HCT116 (cell line): Measurements from ENCODE around the gene MUSK. TPM values are rescaled to one million over a fixed set of nuclear protein-coding genes. Genes with fewer than 3 reads are reported as not detected.

ENCODE experiments used
- ATAC-seq: fragments of 200-7000 bp; cut with Tn5 transposase; 2 replicates; pipeline ENCODE4 v1.9.1; 2020; ENCODE audit warnings: mild to moderate bottlenecking, moderate library complexity
- BruUV-seq: library from RNA; stranded (reverse); fragments of 400-500 nt; replicated peaks from 2 replicates; lab custom pipeline; 2021; lab: Mats Ljungman, UMichigan
- CTCF ChIA-PET: fragments of 300-600 bp; sonication (Branson Sonifier 250); formaldehyde crosslinking; loops from one replicate; lab custom pipeline; 2021; ENCODE audit warnings: antibody characterized with exemption; lab: Charles Lee
- POLR2A ChIA-PET: fragments of 300-600, 350-600 bp; sonication (Branson Sonifier 250); formaldehyde crosslinking; loops from one replicate; lab custom pipeline; 2021; ENCODE audit warnings: antibody characterized with exemption; lab: Charles Lee
- RAD21 ChIA-PET, 2 experiments: fragments of 300-600 bp; sonication (Branson Sonifier 250); formaldehyde crosslinking; loops; one replicate each; lab custom pipeline; 2023; ENCODE audit warnings: low total read pairs in 2 of 2; ENCODE audit not compliant: uncharacterized antibody in 2 of 2, unreplicated experiment in 2 of 2, low non-redundant PET in 1 of 2; lab: Charles Lee
- DNase-seq: peaks from one replicate; pipeline ENCODE4 v3.0.0-alpha.2; 2010; ENCODE audit warnings: low read depth, low spot score
- H2AFZ ChIP-seq: fragments of 200-600 bp; shearing (Covaris generic), sonication (generic); 2 replicates; pipeline ENCODE4 v1.6.1; 2017; ENCODE audit warnings: low read depth, mixed run types, mixed read lengths, antibody characterized with exemption, low read length; ENCODE audit not compliant: poor library complexity, severe bottlenecking
- H3K27ac ChIP-seq: 2 replicates; pipeline ENCODE4 v1.5.1; 2012; ENCODE audit warnings: low read depth, low read length
- H3K27me3 ChIP-seq: fragments of 200-600 bp; sonication (generic); 2 replicates; pipeline ENCODE4 v1.6.1; 2016; ENCODE audit warnings: mixed run types, low read length, mixed read lengths; ENCODE audit not compliant: insufficient read depth
- H3K36me3 ChIP-seq, 2 experiments: fragments of 200-500 bp in 1 of 2; fragments of 200-600 bp in 1 of 2; sonication (Bioruptor generic) in 1 of 2; sonication (generic) in 1 of 2; 2 replicates each; pipeline versions ENCODE4 v1.5.1 to v1.6.1; 2014 to 2016; ENCODE audit warnings: low read length in 2 of 2, inconsistent platforms in 1 of 2, mixed read lengths in 1 of 2, mixed run types in 1 of 2; ENCODE audit not compliant: insufficient read depth in 2 of 2, control insufficient read depth in 1 of 2
- H3K4me1 ChIP-seq, 2 experiments: fragments of 200-600 bp in 1 of 2; sonication (generic) in 1 of 2; 2 replicates each; pipeline versions ENCODE4 v1.5.1 to v1.6.1; 2012 to 2017; ENCODE audit warnings: low read length in 2 of 2, inconsistent platforms in 1 of 2, mild to moderate bottlenecking in 1 of 2, mixed read lengths in 1 of 2, mixed run types in 1 of 2, moderate library complexity in 1 of 2; ENCODE audit not compliant: insufficient read depth in 2 of 2, control insufficient read depth in 1 of 2
- H3K4me2 ChIP-seq: fragments of 200-600 bp; sonication (generic); 2 replicates; pipeline ENCODE4 v1.6.1; 2017; ENCODE audit warnings: mixed run types, low read length, mixed read lengths
- H3K4me3 ChIP-seq, 2 experiments: fragments of 200-600 bp in 1 of 2; sonication (generic) in 1 of 2; replicated peaks in 1 of 2; 2 replicates each; pipeline ENCODE4 v1.5.1; 2011 to 2016; ENCODE audit warnings: low read length in 2 of 2, control low read depth in 1 of 2, low read depth in 1 of 2, mild to moderate bottlenecking in 1 of 2, mixed read lengths in 1 of 2, mixed run types in 1 of 2
- H3K79me2 ChIP-seq: fragments of 200-600 bp; sonication (generic); 2 replicates; pipeline ENCODE4 v1.6.1; 2017; ENCODE audit warnings: mild to moderate bottlenecking, mixed run types, low read length, moderate library complexity, mixed read lengths; ENCODE audit not compliant: insufficient read depth
- H3K9ac ChIP-seq: fragments of 200-600 bp; sonication (generic); 2 replicates; pipeline ENCODE4 v1.6.1; 2016; ENCODE audit warnings: low read length, mixed read lengths
- H3K9me2 ChIP-seq: fragments of 200-600 bp; sonication (generic), shearing (Covaris generic); 2 replicates; pipeline ENCODE4 v1.6.1; 2017; ENCODE audit warnings: mixed run types, mild to moderate bottlenecking, moderate library complexity; ENCODE audit not compliant: insufficient read depth
- H3K9me3 ChIP-seq, 2 experiments: fragments of 200-500 bp in 1 of 2; fragments of 200-600 bp in 1 of 2; sonication (Bioruptor generic) in 1 of 2; sonication (generic) in 1 of 2; 2 replicates each; pipeline ENCODE4 v1.6.1; 2014 to 2017; ENCODE audit warnings: low read length in 2 of 2, mixed read lengths in 2 of 2, inconsistent platforms in 1 of 2, low read depth in 1 of 2, mild to moderate bottlenecking in 1 of 2, mixed run types in 1 of 2, moderate library complexity in 1 of 2; ENCODE audit not compliant: control insufficient read depth in 1 of 2, insufficient read depth in 1 of 2
- H4K20me1 ChIP-seq: fragments of 200-600 bp; sonication (generic), shearing (Covaris generic); 2 replicates; pipeline ENCODE4 v1.6.1; 2017; ENCODE audit warnings: mixed run types, mild to moderate bottlenecking, moderate library complexity; ENCODE audit not compliant: insufficient read depth
- ELF1 ChIP-seq: IDR thresholded peaks from 2 replicates; pipeline ENCODE4 v1.6.1; 2012; ENCODE audit warnings: low read depth, borderline replicate concordance
- EZH2phosphoT487 ChIP-seq: fragments of 200-600 bp; IDR thresholded peaks from 2 replicates; pipeline ENCODE4 v1.6.1; 2018; ENCODE audit warnings: antibody characterized with exemption, borderline replicate concordance
- FOSL1 ChIP-seq: IDR thresholded peaks from 2 replicates; pipeline ENCODE4 v1.6.1; 2012; ENCODE audit warnings: low read depth
- POLR2AphosphoS5 ChIP-seq: IDR thresholded peaks from 2 replicates; pipeline ENCODE4 v1.6.1; 2011; ENCODE audit warnings: mild to moderate bottlenecking, low read depth, low read length, moderate library complexity
- RAD21 ChIP-seq: IDR thresholded peaks from 2 replicates; pipeline ENCODE4 v1.6.1; 2012; ENCODE audit warnings: low read depth, mild to moderate bottlenecking
- SIN3A ChIP-seq: IDR thresholded peaks from 2 replicates; pipeline ENCODE4 v1.6.1; 2012; ENCODE audit warnings: low read depth
- TCF7L2 ChIP-seq: IDR thresholded peaks from 2 replicates; pipeline ENCODE4 v1.7.0; 2011; ENCODE audit warnings: borderline replicate concordance, inconsistent platforms; ENCODE audit not compliant: insufficient read depth, insufficient read length; ENCODE audit errors: extremely low read depth
- ZFX ChIP-seq: fragments of 450-650 bp; IDR thresholded peaks from 2 replicates; pipeline ENCODE4 v1.6.1; 2017
- intact Hi-C: fragments of 100-400 bp; cut with micrococcal nuclease; formaldehyde crosslinking; loops from 2 replicates; pipeline ENCODE4 v1.10.0; 2022
- total RNA-seq: library from RNA; stranded (reverse); gene quantifications from one replicate; pipeline ENCODE4 v1.2.1, GENCODE V29; 2021; ENCODE audit not compliant: unreplicated experiment
- TF ChIP-seq, protein P1 (sequence below), 3 experiments: fragments of 200-600 bp in 1 of 3; sonication (generic) in 1 of 3; IDR thresholded peaks in 2 of 3; conservative IDR thresholded peaks in 1 of 3; 2 replicates each; pipeline ENCODE4 v1.5.1; 2012 to 2017; ENCODE audit warnings: low read depth in 2 of 3, low read length in 2 of 3, antibody characterized with exemption in 1 of 3, borderline replicate concordance in 1 of 3, control low read depth in 1 of 3, mild to moderate bottlenecking in 1 of 3, mixed read lengths in 1 of 3, mixed run types in 1 of 3, moderate library complexity in 1 of 3; ENCODE audit not compliant: insufficient read depth in 1 of 3
- TF ChIP-seq, protein P2 (sequence below): IDR thresholded peaks from 2 replicates; pipeline ENCODE4 v1.6.1; 2012; ENCODE audit warnings: low read depth
- TF ChIP-seq, protein P3 (sequence below): IDR thresholded peaks from 2 replicates; pipeline ENCODE4 v1.6.1; 2012
- TF ChIP-seq, protein P4 (sequence below): IDR thresholded peaks from 2 replicates; pipeline ENCODE4 v1.6.1; 2011; ENCODE audit warnings: mild to moderate bottlenecking, low read length, moderate library complexity; ENCODE audit not compliant: insufficient replicate concordance; ENCODE audit errors: extremely low read depth
- TF ChIP-seq, protein P5 (sequence below): IDR thresholded peaks from 2 replicates; pipeline ENCODE4 v1.6.1; 2012

Gene MUSK
- total RNA-seq, 1 experiment from 2014 or later = not detected

DNA sequence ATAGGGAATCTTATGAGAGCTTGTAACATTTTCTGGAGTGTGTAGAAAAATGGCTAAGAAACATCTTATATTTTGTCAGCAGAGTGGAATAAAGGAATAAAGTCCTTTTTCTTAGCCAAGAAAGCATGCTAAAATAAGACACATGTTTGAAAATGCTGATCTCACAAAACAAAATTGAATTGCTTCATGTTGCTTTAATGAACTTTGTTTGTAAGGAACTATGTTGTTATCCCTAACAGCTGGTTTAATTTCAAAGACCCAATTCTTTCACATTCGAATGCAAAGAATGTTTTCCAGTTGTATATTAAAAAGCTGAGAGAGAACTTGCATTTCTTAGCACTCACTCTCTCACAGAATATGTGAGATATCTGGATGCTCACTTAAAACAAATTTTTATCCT is 107.6 kb downstream of the MUSK start:
- intact Hi-C loops = no loop called here
- no peak for ATAC-seq
- Histone ChIP-seq H3K27me3 (no peaks in the 10 kb centered on the region), H3K36me3 (no peaks in the 10 kb centered on the region), H3K4me3 (no peak overlapping the region), H3K9me2 (no peaks in the 10 kb centered on the region; the same call in 1 of the 2 replicates), H2AFZ (peak overlapping the region; percentile 23), H3K4me1 (no peaks in the 10 kb centered on the region), H3K4me2 (no peak overlapping the region), H4K20me1 (no peaks in the 10 kb centered on the region), H3K79me2 (no peaks in the 10 kb centered on the region), H3K27ac (no peak overlapping the region), H3K9me3 (no peaks in the 10 kb centered on the region), H3K9ac (no peak overlapping the region)
- no peak for DNase-seq
- TF ChIP-seq ZFX (no peak), SIN3A (no peak), EZH2phosphoT487 (no peak), FOSL1 (no peak), RAD21 (no peak), ELF1 (no peak), TCF7L2 (no peak), POLR2AphosphoS5 (no peak)
- TF ChIP-seq, protein P1, sequence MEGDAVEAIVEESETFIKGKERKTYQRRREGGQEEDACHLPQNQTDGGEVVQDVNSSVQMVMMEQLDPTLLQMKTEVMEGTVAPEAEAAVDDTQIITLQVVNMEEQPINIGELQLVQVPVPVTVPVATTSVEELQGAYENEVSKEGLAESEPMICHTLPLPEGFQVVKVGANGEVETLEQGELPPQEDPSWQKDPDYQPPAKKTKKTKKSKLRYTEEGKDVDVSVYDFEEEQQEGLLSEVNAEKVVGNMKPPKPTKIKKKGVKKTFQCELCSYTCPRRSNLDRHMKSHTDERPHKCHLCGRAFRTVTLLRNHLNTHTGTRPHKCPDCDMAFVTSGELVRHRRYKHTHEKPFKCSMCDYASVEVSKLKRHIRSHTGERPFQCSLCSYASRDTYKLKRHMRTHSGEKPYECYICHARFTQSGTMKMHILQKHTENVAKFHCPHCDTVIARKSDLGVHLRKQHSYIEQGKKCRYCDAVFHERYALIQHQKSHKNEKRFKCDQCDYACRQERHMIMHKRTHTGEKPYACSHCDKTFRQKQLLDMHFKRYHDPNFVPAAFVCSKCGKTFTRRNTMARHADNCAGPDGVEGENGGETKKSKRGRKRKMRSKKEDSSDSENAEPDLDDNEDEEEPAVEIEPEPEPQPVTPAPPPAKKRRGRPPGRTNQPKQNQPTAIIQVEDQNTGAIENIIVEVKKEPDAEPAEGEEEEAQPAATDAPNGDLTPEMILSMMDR (IDR thresholded peaks at IDR 0.05 in 2 of 3, conservative IDR thresholded peaks at IDR 0.05 in 1 of 3; ENCODE audit: borderline replicate concordance in 1 of 3, insufficient read depth in 1 of 3, low read depth in 2 of 3, low read length in 2 of 3) = no peak
- TF ChIP-seq, protein P2, sequence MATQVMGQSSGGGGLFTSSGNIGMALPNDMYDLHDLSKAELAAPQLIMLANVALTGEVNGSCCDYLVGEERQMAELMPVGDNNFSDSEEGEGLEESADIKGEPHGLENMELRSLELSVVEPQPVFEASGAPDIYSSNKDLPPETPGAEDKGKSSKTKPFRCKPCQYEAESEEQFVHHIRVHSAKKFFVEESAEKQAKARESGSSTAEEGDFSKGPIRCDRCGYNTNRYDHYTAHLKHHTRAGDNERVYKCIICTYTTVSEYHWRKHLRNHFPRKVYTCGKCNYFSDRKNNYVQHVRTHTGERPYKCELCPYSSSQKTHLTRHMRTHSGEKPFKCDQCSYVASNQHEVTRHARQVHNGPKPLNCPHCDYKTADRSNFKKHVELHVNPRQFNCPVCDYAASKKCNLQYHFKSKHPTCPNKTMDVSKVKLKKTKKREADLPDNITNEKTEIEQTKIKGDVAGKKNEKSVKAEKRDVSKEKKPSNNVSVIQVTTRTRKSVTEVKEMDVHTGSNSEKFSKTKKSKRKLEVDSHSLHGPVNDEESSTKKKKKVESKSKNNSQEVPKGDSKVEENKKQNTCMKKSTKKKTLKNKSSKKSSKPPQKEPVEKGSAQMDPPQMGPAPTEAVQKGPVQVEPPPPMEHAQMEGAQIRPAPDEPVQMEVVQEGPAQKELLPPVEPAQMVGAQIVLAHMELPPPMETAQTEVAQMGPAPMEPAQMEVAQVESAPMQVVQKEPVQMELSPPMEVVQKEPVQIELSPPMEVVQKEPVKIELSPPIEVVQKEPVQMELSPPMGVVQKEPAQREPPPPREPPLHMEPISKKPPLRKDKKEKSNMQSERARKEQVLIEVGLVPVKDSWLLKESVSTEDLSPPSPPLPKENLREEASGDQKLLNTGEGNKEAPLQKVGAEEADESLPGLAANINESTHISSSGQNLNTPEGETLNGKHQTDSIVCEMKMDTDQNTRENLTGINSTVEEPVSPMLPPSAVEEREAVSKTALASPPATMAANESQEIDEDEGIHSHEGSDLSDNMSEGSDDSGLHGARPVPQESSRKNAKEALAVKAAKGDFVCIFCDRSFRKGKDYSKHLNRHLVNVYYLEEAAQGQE = no peak
- TF ChIP-seq, protein P3, sequence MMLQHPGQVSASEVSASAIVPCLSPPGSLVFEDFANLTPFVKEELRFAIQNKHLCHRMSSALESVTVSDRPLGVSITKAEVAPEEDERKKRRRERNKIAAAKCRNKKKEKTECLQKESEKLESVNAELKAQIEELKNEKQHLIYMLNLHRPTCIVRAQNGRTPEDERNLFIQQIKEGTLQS = no peak
- TF ChIP-seq, protein P4, sequence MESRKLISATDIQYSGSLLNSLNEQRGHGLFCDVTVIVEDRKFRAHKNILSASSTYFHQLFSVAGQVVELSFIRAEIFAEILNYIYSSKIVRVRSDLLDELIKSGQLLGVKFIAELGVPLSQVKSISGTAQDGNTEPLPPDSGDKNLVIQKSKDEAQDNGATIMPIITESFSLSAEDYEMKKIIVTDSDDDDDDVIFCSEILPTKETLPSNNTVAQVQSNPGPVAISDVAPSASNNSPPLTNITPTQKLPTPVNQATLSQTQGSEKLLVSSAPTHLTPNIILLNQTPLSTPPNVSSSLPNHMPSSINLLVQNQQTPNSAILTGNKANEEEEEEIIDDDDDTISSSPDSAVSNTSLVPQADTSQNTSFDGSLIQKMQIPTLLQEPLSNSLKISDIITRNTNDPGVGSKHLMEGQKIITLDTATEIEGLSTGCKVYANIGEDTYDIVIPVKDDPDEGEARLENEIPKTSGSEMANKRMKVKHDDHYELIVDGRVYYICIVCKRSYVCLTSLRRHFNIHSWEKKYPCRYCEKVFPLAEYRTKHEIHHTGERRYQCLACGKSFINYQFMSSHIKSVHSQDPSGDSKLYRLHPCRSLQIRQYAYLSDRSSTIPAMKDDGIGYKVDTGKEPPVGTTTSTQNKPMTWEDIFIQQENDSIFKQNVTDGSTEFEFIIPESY = no peak
- TF ChIP-seq, protein P5, sequence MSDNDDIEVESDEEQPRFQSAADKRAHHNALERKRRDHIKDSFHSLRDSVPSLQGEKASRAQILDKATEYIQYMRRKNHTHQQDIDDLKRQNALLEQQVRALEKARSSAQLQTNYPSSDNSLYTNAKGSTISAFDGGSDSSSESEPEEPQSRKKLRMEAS = no peak
- BruUV-seq = no TSS peak
- ChIA-PET CTCF (no interaction called here), RAD21 (no interaction called here), POLR2A (no interaction called here)
